ENCODE results near the gene GANAB.
A peak's percentile ranks its signal among the peaks of the same experiment; 100 is the strongest.
"Not testable (repeated sequence)": the region's sequence is repeated elsewhere in the genome, so short reads cannot be mapped to it uniquely, and the experiment has no call there.

Gene GANAB

GRCh38 chr11:62588966-62589637, 57.3 kb downstream of the GANAB start:
- DNase-seq (ENCODE audit: low read depth), result peak; percentile 55
- peak; percentile 59 for TF ChIP-seq CTCF (conservative IDR thresholded peaks at IDR 0.05; ENCODE audit: low read depth, low read length)

GRCh38 chr11:62585356-62585755, 61.1 kb downstream of the GANAB start:
- H3K4me3 ChIP-seq (ENCODE audit: low read depth, low read length); DNase-seq (ENCODE audit: low read depth): not testable (repeated sequence)

More at GRCh38 chr11:62588966-62589637, 57.3 kb downstream of the GANAB start:
- H3K4me3 ChIP-seq (ENCODE audit: low read depth, low read length), result no peak overlapping the region

GRCh38 chr11:62581735-62582134, 64.7 kb downstream of the GANAB start:
- H3K4me3 ChIP-seq (ENCODE audit: low read depth, low read length); DNase-seq (ENCODE audit: low read depth): not testable (repeated sequence)

- no peak for DNase-seq (ENCODE audit: low read depth)
- no peak overlapping the region for H3K4me3 ChIP-seq (ENCODE audit: low read depth, low read length)
- no peak for TF ChIP-seq CTCF (conservative IDR thresholded peaks at IDR 0.05; ENCODE audit: low read depth, low read length)
Observed at GRCh38 chr11:62580959-62581715, 65.3 kb downstream of the GANAB start.

- no peak for TF ChIP-seq CTCF (conservative IDR thresholded peaks at IDR 0.05; ENCODE audit: low read depth, low read length)
Observed at GRCh38 chr11:62579252-62579651, 67.2 kb downstream of the GANAB start.

GRCh38 chr11:62578541-62578940, 67.9 kb downstream of the GANAB start:
- no peak for TF ChIP-seq CTCF (conservative IDR thresholded peaks at IDR 0.05; ENCODE audit: low read depth, low read length)
- no peak for DNase-seq (ENCODE audit: low read depth)
- H3K4me3 ChIP-seq (ENCODE audit: low read depth, low read length), result no peak overlapping the region

More at GRCh38 chr11:62579252-62579651, 67.2 kb downstream of the GANAB start:
- H3K4me3 ChIP-seq (ENCODE audit: low read depth, low read length), result no peak overlapping the region
- no peak for DNase-seq (ENCODE audit: low read depth)

GRCh38 chr11:62577046-62577714, 69.2 kb downstream of the GANAB start:
- no peak overlapping the region for H3K4me3 ChIP-seq (ENCODE audit: low read depth, low read length)
- peak; percentile 45 for DNase-seq (ENCODE audit: low read depth)
- TF ChIP-seq CTCF (conservative IDR thresholded peaks at IDR 0.05; ENCODE audit: low read depth, low read length), result no peak
